IPS DF 4.7 (cell line): Measurements from ENCODE around the gene ATP9B.
"Not testable (repeated sequence)": the region's sequence is repeated elsewhere in the genome, so short reads cannot be mapped to it uniquely, and the experiment has no call there.

Experiments
- DNase-seq: peaks from one replicate; pipeline ENCODE4 v3.0.0-alpha.2; 2013; ENCODE audit warnings: low spot score; ENCODE audit errors: extremely low read depth

ATP9B gene

DNA sequence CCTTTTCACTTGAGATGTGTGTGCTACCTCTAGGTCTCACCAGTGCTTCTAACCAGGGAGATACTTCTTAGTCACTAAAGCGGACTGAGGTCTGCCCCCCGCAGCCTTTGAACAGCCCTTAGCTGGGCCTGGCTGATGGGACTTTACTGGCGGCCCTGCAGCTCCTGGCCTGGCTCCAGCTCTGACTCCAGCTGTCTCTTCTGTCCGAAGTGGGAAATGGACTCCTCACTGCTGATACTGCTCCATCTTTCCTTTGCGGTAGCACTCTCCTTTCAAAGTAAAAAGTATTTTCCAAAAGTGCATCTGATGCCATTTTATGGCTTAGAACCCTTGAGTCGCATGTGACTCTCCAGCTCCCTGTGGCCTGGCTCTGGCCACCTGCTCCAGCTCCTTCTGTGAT is 64.5 kb downstream of the ATP9B start:
- no peak for DNase-seq

DNA sequence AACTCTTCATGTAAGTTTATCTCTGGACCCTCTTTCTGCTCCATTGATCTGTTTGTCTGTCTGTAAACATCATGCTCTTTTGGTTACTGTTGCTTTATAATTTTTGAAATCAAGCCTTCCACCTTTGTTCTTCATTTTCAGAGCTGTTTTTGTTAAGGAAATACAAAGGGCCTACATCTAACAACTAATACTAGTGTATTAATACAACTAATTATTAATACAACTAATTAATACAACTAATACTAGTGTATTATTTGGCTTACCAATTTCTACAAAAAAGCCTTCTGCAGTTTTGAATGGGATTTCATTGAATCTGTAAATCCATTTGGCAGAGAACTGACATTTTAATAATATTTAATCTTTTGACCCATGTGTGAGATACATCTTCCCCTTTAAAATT is 66.7 kb downstream of the ATP9B start:
- DNase-seq: no peak

DNA sequence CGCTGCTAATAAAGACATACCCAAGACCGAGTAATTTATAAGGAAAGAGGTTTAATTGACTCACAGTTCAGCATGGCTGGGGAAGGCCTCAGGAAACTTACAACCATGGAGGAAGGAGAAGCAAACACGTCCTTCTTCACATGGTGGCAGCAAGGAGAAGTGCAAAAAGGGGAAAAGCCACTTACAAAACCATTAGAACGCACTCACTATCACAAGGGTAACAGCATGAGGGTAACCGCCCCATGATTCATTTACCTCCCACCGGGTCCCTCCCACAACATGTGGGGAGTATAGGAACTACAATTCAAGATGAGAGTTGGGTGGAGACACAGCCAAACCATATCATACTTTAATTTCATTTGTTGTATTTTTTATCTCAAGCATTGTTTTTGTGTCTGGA is 67.5 kb downstream of the ATP9B start:
- DNase-seq: no peak

DNA sequence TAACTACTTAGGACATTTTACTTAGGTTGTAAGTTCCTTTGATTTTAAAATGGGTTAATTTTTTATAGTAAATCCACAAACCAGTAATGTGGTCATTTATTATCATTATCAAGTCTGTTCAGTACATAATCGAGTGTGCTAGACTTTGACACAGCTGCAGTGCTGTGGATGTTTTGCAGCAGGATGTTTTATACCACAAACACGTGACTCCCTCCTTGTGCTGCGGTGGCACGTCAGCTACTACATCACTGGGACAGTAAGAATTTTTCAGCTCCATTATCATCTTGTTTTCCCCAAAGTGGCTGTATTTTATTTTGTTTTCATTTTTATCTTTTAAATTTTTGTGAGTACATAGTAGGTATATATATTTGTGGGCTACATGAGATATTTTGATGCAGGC is 70.0 kb downstream of the ATP9B start:
- DNase-seq: no peak

DNA sequence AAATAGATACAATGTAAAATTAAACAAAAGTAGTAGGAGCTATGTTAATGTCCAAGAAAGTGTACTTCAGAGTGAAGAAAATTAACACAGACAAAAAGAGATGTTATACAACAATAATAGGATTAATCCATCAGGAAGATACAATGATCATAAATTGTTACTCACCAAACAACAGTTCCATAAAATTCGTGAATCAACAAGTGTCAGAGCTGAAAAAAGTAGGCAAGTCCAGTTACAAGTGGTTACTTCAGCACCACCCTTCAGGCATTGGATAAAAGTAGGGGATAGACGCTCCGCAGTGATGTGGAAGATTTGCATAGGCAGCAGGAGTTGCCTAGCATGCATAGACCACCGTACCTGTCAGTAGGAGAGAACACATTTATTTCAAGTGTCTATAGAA is 77.8 kb downstream of the ATP9B start:
- DNase-seq: no peak

DNA sequence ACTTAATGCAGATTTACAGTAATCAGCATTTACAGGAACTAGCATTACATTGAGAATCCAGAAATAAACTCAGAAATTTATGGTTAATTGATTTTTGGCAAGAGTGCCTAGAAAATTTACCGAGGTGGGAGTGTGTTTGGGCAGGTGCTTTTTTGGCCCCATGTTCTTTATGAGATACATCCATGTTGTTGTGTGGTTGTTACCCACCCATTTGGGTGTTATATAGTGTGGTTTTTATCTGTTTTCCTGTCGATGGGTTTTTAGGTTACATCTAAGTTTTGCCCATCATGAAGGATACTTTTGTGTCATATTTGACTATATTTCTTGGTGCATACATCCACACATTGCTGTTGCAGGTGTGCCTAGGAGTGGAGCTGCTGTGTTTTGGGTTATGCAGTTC is 82.0 kb downstream of the ATP9B start:
- no peak for DNase-seq

DNA sequence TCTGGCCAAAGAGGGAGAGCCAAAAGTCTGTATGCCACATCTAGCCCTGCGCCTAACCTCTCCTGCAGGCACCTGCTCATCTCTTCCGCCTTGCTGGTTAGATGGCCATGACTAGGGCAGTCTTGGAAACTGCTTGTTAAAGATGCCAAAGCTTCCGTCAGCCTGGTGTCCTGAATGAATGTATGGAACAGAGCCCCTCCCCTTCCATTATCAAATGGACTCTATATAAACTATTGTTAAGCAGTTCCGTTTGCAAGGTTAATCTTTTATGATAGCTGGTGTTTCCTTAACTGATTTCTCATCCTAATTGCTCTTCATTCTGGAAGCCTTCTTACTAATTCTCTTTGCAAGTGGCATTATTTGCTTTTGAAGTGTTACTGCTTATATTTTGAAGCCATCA is 87.1 kb downstream of the ATP9B start:
- no peak for DNase-seq

DNA sequence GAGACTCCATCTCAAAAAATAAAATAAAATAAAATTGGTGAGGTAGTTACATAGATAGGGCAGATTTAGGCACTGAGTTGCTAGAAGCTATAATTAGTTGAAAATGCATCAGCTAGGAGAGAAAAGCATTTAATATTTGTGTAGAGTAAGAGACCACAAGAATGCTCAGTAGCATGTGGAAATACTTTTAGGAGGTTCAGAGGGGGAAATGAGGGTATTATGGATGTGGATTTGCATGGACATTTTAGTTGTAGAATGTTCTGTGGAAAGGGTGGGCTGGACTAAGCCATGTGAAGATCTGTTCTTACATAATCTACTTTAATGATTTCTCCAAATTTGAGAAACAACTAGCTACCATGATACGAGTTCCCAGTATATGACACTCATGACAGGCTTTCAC is 95.5 kb downstream of the ATP9B start:
- no peak for DNase-seq

DNA sequence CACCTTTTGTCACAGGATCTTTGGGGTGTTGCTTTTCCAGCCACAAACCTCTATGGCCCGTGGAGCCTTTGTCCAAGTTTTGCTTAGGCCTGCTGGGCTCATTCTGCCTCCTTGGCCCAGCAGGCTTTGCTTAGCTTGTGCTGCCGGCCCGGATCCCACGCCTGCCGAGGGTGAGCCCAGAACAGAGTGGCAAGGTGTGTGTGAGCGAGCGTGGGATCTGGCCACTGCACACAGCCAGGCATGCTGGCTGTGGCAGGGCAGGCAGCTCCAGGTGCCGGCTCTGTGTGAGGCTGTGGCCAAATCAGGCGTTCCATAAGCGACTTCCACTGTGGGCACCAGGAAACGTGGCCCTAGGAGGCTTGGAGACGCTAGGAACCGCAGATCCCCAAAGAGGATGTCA is 97.5 kb downstream of the ATP9B start:
- no peak for DNase-seq

DNA sequence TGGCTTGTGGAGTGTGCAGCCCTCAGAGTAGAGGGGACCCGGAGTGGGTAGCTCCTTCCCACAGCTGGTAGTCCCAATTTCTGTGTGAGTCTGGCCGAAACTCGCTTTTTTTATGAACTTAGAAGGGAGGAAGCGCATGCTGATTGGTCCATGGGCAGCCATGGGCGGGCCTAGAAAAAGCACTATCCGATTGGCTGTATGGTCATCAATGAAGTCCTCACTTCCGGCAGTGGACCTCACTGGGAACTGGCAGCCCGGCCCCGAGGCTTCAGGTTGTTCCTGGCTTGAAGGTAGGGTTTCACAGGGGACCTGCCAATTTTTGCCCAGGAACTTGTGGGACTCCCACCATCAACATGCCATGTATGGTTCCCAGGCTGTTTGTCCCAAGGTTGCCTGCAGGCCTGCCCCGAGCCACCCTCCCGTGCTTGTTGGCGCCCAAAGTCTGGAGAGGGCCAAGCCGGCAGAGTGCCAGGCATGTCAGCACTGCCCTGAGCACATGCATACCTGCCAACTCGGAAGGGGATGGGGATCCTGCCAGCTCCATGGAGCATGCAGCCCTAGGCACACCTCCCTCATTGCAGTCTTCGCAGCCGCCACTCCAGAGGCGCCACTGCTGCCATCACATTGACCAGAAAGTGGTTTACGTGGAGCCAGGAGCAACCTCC is 98.5 kb downstream of the ATP9B start:
- DNase-seq: no peak

DNA sequence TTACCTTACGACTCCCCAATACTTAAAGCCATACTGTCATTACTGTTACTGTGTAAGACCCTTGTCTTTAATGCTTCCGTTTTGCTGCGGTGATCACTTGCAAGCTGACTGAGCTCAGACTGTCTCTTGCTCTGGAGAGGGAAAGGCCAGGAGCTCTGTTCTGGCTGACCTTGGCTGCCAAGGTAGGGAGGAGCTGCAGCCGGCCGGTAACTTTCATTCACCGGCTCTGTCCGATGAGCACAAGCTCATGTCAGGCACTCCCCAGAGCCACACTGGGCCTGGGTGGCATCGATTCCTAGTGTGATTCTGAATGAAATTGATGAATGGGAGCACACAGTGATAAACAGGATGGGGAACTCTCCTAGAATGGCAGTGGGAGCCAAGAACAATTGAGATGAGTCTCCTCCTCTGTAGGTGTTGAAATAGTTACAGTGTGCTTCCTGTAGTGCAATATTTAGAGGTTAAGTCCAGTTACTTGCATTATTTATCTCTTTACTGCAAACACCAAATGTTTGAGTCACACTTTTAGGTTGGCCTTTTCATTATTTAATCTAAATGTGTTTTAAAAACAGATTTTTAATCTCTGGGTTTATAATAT is 100.9 kb downstream of the ATP9B start:
- no peak for DNase-seq

DNA sequence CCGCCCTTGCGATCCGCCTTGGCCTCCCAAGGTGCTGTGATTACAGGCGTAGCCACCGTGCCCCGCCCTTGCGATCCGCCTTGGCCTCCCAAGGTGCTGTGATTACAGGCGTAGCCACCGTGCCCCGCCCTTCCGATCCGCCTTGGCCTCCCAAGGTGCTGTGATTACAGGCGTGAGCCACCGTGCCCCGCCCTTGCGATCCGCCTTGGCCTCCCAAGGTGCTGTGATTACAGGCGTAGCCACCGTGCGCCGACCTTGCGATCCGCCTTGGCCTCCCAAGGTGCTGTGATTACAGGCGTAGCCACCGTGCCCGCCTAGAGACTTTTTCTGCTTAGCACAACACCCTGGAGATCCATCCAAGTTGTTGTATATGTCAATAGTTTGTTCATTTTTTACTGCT is 103.1 kb downstream of the ATP9B start:
- not testable (repeated sequence) for DNase-seq

DNA sequence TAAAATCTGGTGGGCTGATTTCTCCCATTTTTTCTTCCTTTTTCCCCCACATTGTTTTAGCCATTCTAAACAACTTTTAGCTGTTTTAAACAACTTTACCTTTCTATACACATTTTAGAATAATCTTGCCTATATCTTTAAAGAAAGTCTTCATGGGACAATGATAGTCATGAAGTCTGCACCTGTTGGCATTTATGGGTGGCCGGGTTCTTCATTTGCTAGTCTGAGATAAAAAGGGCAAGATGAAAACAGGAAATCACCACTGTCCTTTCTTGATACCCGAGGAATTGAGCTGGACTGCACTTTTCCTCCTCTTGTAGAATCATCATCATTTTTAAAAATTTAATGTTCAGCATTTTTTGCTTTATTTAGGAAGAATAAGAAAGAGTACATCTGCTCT is 104.5 kb downstream of the ATP9B start:
- DNase-seq: no peak

DNA sequence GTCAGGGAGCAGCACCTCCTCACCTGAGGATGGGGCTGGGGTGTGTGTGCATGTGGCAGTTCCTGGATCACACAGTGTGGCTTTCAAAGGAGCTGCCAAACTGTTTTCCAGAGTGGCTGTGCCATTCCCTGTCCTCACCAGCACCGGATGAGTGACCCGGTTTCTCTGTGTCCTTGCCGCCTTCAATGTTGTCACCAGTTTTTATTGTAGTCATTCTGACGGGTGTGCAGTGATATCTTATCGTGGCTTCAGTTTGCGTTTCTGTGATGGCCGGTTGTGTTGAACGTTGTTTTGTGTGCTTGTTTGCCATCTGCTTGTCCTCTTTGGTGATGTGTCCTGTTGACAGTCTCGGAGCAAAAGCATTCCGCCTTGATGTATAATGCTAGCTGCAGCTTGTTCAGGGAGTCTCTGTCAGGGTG is 108.9 kb downstream of the ATP9B start:
- no peak for DNase-seq

DNA sequence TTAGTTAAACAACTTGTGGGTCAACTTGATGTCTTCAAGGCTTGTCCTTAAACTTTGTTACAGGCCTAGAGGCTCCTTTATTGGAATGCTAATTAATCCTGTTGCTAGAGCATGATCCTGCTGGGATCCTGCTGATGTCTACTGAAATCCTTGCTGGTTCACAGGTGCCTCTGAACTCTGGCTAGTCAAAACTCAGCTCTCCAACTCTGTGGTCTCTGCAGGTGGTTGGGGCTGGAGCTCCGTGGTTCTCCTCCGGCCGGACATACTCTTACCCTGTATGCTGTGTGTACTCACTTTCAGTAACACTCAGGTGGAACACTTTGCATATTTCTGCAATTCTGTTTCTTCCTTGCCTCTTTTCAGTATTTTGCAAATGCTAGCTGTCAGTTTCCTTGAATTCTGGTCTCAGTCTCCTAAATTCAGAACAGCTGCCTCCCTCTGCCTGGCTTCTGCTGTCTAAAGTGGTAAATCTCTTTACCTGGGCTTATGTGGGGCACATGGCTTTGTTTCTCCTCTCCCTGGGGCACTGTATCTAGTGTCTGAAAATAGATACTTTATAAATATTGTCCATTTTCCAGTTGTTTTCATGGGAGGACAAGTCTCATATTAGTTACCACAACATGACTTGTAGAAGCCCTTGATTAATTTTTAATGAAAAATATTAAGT is 113.0 kb downstream of the ATP9B start:
- DNase-seq: peak; percentile 53

DNA sequence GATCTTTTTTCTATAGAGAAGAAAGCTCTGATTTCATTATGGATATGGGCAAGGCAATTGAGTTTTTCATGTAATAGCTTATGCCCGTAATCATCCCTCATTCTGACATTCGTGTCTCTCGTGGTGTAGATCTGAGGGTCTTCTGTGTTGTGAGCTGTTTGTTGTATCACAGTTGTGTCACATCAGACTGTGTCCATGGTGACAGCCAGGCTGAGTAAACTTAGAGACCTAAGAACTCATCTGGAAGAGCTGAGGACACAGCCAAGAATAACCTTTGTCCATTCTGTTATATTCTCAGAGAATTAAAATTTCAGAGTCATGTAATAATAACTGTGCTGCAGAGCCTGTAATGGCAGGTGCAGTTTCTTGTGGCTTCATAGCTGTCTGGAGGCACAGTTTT is 116.5 kb downstream of the ATP9B start:
- no peak for DNase-seq

DNA sequence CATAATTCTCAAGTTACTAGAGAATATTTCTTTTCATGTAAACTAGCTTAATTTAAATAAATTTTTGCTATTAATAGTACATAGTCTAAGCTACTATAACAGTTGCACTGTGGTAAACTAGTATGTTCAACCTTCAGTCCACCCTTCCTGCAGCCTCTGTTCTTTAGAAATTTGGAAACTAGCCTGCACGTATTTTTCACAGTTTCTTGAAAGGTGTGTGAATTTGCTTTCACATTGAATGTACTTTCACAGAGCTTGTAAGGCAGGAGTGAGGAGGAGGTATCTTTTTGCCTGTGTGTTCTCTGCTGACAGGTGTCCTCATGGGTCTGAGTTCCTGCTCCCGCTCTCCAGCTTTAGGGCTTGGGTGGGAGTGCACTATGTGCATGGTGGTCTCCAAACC is 117.5 kb downstream of the ATP9B start:
- DNase-seq: no peak

DNA sequence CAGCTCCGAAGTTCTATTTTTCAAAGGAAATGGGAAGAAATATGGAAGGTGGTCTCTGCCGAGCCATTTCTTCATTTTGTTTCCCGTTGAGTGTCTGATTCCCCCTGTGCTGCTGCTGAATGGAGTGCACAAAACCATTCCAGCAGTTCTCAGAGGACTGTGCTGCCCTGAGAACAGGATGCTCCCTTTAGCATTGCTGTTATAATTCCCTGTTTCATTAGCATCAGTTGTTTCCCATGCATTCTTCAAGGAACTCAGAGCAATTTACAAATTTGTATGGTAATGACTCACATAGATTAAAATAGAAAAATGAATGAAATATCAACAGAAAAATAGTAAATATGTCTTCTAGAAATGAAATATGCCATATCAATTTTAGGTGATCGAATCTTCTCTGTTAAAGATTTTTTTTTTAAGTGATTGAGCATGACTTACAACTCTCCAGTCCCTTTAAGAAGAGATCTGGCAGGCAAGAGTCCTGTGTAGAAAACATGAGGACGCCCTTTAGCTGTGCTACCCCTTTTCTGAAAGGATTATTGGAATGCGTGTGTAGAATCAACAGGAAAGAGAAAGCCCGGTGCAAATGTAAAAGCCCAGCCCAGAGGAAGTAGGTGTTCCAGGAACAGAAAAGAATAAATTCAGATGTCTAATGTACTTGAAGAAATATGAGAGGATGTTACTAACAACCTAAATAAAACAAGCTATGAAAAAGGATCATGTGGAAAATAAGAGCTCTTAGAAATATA is 118.5 kb downstream of the ATP9B start:
- no peak for DNase-seq

DNA sequence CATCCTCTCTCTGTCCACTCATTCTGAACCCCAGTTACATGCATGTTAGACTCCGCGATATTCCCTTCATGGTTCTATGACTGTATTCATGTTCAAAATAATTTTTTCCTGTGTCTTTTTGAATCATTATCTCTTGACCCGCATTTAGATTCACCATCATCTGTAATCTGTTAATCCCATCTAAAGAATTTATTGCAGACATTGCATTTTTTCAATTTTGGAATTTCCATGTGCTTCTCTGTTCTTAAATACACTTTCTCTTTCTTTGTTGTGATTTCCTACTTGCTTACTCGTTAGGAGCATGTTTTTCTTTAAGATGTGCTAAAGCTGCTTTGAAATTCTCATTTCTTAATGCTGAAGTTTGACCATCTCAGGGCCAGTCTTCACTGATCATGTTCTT is 122.2 kb downstream of the ATP9B start:
- no peak for DNase-seq

DNA sequence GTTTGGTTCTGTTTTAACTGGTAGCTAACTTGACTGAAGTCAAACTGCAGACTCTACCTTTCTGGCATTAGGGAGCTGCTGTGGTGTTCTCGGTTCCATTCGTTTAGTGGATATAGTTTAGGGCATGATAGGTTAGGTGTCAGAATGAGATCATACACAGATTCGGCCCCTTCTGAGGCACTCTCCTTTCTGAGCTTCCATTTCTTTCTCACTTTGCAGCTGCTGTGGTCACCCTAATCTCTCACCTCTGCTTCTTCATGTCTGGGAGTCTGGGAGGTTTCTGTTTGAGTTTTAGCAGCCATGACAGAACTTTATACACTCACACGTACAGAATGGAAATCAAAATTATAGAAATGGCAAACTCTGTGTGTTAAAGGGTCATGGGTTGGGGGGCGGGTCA is 122.8 kb downstream of the ATP9B start:
- no peak for DNase-seq

DNA sequence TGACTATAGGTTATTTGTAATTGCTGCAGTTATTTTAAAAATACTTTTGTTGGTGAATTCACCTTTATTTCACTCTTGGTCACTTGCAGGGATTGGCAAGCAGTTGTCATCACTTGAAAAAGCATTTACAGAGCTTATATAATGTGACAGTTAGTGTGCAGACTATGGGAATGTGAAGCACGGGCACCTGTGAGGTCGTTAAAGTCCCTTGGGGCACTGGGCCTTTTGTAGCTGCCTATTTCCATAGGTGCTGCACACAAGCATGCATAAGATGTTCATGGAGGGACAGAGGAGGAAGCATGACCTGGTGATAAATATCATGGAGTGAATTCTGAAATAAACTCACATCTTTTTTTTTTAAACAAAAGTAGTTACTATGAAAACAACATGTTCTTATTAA is 124.6 kb downstream of the ATP9B start:
- no peak for DNase-seq
